ENCODE data around the gene RNFT2.
"Not testable (repeated sequence)": the region's sequence is repeated elsewhere in the genome, so short reads cannot be mapped to it uniquely, and the experiment has no call there.

The RNFT2 gene

GRCh38 chr12:116783525-116784237 lies 45.6 kb downstream of the RNFT2 start:
- FAIRE-seq (no peak), DNase-seq (ENCODE audit: insufficient read length, low spot score) (no peak)

- no peak for FAIRE-seq
Measured at GRCh38 chr12:116784238-116784612, 46.1 kb downstream of the RNFT2 start.

GRCh38 chr12:116789562-116789961 lies 51.4 kb downstream of the RNFT2 start:
- DNase-seq (ENCODE audit: insufficient read length, low spot score); FAIRE-seq: not testable (repeated sequence)

More at GRCh38 chr12:116784238-116784612, 46.1 kb downstream of the RNFT2 start:
- DNase-seq (ENCODE audit: insufficient read length, low spot score): no peak

- no peak for DNase-seq (ENCODE audit: insufficient read length, low spot score)
Measured at GRCh38 chr12:116790066-116790465, 52.0 kb downstream of the RNFT2 start.

GRCh38 chr12:116792403-116792802 lies 54.3 kb downstream of the RNFT2 start:
- no peak for DNase-seq (ENCODE audit: insufficient read length, low spot score)
- no peak for FAIRE-seq

More at GRCh38 chr12:116790066-116790465, 52.0 kb downstream of the RNFT2 start:
- no peak for FAIRE-seq

- DNase-seq (ENCODE audit: insufficient read length, low spot score) (no peak), FAIRE-seq (no peak)
Measured at GRCh38 chr12:116794725-116795124, 56.6 kb downstream of the RNFT2 start.

- no peak for FAIRE-seq
- DNase-seq (ENCODE audit: insufficient read length, low spot score): no peak
Measured at GRCh38 chr12:116797885-116798284, 59.8 kb downstream of the RNFT2 start.

GRCh38 chr12:116798719-116799118 lies 60.6 kb downstream of the RNFT2 start:
- no peak for FAIRE-seq
- no peak for DNase-seq (ENCODE audit: insufficient read length, low spot score)

- FAIRE-seq: no peak
- DNase-seq (ENCODE audit: insufficient read length, low spot score): no peak
Measured at GRCh38 chr12:116799955-116800354, 61.8 kb downstream of the RNFT2 start.

GRCh38 chr12:116800918-116801317 lies 62.8 kb downstream of the RNFT2 start:
- FAIRE-seq: no peak
- DNase-seq (ENCODE audit: insufficient read length, low spot score): no peak

GRCh38 chr12:116802018-116802417 lies 63.9 kb downstream of the RNFT2 start:
- DNase-seq (ENCODE audit: insufficient read length, low spot score): no peak
- FAIRE-seq: no peak

- DNase-seq (ENCODE audit: insufficient read length, low spot score): no peak
- FAIRE-seq: no peak
Measured at GRCh38 chr12:116803013-116803736, 65.1 kb downstream of the RNFT2 start.

- no peak for DNase-seq (ENCODE audit: insufficient read length, low spot score)
- FAIRE-seq: no peak
Measured at GRCh38 chr12:116804051-116804450, 65.9 kb downstream of the RNFT2 start.

- FAIRE-seq (no peak), DNase-seq (ENCODE audit: insufficient read length, low spot score) (no peak)
Measured at GRCh38 chr12:116806845-116807440, 68.8 kb downstream of the RNFT2 start.

GRCh38 chr12:116807546-116807945 lies 69.4 kb downstream of the RNFT2 start:
- DNase-seq (ENCODE audit: insufficient read length, low spot score) (no peak), FAIRE-seq (no peak)

- no peak for FAIRE-seq
Measured at GRCh38 chr12:116808113-116809105, 70.3 kb downstream of the RNFT2 start.

GRCh38 chr12:116812238-116812637 lies 74.1 kb downstream of the RNFT2 start:
- FAIRE-seq (no peak), DNase-seq (ENCODE audit: insufficient read length, low spot score) (no peak)

More at GRCh38 chr12:116808113-116809105, 70.3 kb downstream of the RNFT2 start:
- no peak for DNase-seq (ENCODE audit: insufficient read length, low spot score)

- no peak for FAIRE-seq
- no peak for DNase-seq (ENCODE audit: insufficient read length, low spot score)
Measured at GRCh38 chr12:116813271-116814041, 75.3 kb downstream of the RNFT2 start.

- DNase-seq (ENCODE audit: insufficient read length, low spot score); FAIRE-seq: not testable (repeated sequence)
Measured at GRCh38 chr12:116814766-116815165, 76.7 kb downstream of the RNFT2 start.
